CD4-positive, alpha-beta T cell treated with Interleukin-1 beta for 1 hour (primary cell): ENCODE results near the gene EPB41L2.

Experiments
- DNase-seq, 2 donors: peaks; one replicate each; pipeline ENCODE4 v3.0.0-alpha.2; 2020 to 2022

EPB41L2 gene

DNA sequence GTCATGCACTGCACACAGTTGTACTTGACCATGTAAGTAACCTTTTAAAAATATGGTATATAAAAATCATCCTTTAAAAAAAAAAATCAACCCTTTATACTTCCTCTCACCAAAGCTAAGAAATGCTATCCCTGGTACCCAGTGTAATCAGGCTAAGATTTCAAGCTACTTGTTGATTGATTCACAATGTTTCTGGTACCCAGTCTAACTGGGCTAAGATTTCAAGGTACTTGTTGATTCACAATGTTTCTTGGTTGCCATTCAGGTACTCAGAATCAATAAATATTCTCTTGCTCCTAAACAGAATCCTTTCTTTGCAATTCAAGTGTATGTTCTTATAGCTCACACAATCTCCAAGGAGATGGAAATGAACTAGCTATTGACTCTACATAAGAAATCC is 159.4 kb downstream of the EPB41L2 start:
- no peak for DNase-seq

DNA sequence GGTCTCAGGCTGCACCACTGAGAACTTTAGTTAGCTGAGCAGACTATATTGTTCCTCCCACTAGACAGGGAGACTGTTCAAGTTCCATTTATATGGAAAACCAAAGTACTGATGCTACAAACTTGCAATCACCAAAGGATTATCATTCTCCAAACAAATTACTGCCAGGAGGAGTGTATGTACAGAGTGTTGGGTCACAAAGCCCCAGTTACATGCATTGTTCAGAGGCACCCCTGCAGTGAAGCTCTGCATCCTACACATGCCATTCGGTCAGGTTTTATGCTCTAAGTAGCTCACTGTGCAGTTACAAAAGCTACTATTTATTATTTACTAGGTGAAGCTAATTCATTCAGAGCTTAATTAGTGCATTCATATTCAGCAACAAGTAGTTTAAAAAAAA is 160.0 kb downstream of the EPB41L2 start:
- no peak for DNase-seq

DNA sequence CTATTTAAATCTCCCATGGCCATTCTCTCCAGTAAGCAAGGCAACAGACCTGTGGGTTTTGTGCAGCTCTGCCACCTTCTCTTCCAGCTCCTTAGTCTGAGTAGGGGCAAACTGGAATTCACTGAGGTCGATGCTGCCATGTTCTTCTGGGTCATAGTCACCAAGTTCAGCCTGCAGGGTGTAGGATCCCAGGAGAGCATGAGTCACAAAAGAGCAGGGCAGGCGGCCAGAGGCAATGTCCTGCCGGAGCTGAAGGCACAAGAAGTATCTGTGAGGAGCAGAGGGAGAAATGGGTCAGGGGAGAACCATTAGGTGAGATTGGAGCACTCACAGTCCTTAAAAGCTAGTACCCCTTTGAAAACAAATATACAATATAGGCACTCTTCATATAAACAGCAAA is 162.1 kb downstream of the EPB41L2 start:
- no peak for DNase-seq

- no peak for DNase-seq
These were observed 166.8 kb downstream of the EPB41L2 start for GRCh38 chr6:130896249-130896648.

DNA sequence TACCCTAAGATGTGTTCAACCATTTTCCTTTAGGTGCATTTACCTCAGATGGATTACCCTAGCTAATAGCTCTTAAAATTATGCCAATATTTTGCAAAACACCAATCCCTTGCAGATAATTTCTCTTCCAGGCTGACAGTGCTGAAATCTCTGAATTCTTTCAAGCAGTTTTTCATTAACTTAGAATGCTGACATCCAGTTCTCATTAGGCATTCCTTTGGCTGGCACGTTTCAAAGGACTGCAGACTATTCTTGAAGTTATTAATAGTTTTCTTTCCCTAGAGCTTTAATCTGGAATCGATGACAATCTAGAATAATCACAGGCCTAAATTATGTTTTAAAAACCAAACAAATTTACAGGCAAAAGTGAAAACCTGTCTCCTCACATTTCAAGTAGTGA is 167.5 kb downstream of the EPB41L2 start:
- no peak for DNase-seq

DNA sequence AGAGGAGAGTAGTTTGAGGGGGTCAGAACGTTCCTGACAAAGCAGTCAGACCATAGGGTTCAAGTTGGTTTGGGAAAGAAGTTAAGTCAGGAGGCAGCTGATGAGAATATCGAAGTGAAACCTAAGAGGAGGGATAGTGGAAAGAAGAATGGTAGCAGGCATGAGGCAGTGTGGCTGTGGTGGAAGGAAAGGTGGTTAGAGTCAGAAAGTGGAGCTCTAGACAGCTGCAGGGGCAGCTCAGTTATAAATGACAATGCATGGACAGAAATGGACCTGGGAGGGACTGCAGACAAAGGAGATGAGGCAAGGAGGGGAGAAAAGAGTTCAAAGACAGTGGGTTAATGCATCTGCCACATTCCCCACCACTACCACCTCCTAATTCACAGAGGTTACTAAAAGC is 169.3 kb downstream of the EPB41L2 start:
- DNase-seq, result no peak

DNA sequence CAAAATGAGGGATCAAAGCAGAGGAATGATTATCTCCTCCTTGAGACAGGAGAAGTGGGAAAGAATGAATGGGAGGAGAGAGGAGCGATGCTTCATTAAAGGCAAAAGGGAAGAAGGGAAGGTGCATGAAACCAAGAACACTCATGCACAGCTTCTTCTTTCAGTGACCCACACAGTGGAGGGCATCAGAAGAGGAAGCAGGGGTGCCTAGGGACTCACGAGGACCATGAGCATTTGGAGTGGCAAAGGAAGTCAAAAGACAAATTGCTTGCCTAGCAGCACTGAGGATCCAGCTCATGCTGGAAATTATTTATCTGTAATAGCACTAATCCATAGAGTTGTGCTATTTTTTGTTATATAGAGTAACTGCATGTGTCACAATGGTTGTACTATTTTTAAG is 169.8 kb downstream of the EPB41L2 start:
- DNase-seq, result peak in 1 of 2 donors; percentile 10

GRCh38 chr6:130890521-130890971 is 172.5 kb downstream of the EPB41L2 start:
- no peak for DNase-seq

- no peak for DNase-seq
These were observed 173.6 kb downstream of the EPB41L2 start for GRCh38 chr6:130889423-130889822.

DNA sequence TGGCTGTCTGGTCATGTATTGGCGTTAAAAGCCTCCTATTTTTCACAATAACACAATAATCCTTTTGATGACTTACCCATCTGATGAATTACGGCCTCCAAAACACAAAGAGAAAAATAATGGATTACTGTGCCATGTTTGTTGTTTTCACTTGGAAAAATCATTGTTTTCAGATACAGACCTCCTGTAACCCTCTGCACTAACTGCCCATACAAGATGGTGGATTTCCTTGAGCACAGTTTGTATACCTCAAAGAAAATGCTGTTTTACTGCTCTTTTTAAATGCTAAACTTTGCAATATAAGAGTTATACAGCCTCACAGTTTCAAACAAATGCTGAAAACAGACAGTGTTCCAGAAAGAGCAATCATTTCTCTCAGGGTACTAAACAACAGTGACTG is 174.8 kb downstream of the EPB41L2 start:
- no peak for DNase-seq

- no peak for DNase-seq
These were observed 176.1 kb downstream of the EPB41L2 start for GRCh38 chr6:130886966-130887365.

DNA sequence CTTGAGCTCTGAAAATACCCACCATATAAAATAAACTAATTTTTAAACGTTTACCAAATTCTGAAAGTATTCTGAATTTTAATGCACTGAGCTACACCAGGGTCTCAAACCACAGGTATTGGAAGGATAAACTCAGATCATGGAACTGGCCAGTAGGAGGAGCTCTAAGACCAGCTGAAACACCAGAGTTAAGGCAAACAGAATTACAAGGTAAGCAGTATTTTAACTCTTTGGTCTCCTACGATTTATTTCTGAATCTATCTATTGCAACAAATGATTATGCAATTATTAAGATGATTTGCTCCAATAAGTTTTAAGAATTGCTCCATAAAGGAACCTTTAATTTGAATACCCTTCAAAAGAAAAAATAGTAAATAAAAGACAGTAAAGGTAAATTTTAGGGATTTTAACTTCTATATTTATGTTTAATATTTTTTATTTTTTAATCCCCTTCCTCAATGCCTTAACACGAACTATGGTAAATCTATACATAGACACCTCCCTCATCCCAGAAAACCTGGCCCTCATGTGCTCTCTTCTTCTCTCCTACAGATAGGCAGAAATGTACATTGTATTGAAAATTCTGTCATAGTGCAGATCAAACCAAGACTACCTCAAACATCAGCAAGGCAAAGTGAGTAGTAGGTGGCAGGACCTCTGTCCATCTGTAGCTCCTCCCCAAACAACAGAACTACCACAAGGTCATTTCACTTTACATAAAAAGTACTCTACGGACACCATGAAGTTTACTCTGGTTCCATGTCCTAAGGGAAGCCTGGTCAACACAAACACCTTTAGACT is 177.5 kb downstream of the EPB41L2 start:
- DNase-seq, result peak; percentile 67 to 82

- no peak for DNase-seq
These were observed 180.7 kb downstream of the EPB41L2 start for GRCh38 chr6:130882370-130882769.

GRCh38 chr6:130879826-130880225 is 183.2 kb downstream of the EPB41L2 start:
- no peak for DNase-seq

DNA sequence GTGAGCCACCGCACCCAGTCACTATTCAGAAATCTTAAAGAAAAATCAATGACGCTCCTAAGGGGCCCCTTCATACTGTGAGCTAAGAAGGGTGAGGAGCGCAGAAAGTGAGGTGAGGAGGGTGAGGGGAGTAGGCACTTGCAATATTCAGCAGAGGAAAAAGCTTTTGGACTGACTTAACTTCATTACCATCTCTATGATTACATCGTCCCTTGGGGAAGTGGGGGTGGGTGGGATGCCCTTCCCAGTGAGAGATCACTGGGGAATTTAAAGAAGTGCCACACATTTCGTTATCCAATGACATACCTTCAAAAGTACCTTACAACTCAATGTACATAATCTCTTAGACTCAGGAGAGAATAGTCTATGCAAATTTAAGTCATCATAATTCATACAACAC is 189.3 kb downstream of the EPB41L2 start:
- DNase-seq, result no peak

DNA sequence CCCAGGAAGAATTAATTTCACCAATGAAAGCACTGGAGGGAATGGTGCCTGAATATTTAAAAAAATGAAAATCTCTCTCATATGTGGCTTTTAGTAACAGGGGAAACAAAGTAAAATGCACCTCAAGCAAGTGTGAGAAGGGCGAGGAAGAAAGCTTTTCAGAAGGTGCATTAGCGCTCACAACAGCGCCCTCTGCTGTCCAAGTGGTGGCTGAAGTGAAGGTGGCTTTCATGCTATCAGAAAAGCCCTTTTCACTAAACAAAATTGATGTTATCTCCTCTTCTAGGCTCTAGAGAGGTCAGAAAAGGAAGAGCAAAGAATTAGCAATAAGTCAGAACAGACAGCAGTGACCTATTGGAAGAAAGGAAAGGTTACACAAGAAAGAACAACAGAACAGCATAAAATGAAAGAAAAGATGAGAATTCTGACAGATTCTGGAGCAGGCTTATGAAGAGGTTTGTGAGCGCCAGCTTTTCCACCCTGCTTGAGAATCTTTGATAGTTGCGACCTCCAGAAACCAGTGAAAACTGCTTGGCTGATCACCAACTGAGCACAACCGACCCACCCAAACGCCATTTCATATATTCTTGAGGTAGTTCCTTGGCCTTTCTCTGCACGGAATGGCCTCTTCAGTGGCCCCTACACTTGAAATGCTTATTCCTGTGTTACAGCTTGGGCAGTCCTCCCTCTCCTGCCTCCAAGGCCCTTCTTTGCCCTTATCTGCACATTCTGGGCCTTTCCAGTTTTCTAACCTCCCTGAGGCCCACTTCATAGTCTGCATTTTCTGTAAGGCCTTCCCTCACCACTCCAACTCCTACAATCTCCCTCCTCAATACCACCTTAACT is 190.6 kb downstream of the EPB41L2 start:
- DNase-seq, result peak; percentile 48 to 63

DNA sequence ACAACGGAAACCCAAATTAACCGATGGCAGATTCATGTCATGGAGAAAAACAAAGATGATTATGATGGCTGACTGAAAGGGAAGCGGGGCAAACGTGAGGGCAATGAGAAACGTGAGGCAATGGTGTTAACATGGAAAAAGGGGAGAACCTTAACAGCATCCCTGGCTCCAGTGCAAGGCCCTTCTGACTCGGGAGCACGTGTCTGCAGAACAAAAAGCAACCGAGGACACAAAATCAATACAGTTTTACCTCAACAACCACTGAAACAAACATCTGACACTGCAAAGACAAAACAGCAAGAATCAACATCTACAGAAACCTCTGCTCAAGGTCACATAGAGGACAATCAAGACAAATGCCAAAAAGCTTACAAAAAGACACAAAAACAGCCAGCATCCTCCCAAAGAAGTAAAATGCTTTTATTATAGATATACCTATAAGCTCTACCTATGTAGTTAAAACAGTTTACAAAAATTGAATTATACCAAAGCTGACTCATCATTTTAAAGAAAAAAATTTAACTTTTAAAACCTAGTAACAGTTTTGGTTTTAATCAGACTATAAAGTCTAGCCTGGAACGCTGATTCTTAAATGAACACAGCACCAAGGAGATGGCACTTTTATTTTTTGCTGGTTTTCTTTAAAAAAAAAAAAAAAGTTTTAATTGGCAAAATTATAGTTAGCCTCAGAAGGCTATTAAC is 192.7 kb downstream of the EPB41L2 start:
- no peak for DNase-seq

DNA sequence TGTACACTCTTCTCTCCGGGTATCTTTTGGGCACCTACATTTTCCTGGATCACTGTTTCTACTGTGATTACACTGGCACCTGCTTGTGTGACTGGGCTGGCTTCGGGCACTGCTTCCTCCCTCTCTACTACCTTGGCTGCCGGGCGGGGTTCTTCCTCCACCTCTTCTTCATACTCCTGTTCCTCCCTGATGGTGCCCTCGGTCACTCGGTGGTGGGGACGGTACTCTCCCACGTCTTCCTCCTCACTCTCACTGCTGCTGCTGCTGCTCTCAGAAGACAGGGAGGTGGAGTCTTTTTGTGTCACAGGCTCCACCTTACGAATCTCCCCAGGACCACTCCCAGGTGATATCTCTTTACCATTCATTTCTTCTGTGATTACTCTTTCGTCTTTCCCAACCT is 193.4 kb downstream of the EPB41L2 start:
- no peak for DNase-seq

- no peak for DNase-seq
These were observed 197.3 kb downstream of the EPB41L2 start for GRCh38 chr6:130865793-130866192.

DNA sequence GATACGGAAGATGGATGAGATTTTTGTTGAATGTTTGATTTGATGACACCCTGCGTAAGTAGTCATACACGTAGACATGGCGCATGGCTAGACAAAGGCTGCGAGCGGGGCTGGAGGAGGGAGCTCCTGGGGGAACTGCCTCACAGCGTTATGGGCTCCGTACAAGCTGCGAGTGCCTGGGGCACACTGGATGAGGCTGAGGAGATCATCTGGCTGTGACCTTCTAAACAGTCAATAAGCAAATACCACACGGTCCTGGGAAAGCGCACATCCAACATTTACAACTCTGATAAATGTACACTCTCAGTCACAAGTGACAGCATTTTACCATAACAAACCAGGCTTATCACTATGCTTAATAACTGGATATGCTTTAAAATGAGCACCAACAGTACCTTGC is 198.7 kb downstream of the EPB41L2 start:
- no peak for DNase-seq

DNA sequence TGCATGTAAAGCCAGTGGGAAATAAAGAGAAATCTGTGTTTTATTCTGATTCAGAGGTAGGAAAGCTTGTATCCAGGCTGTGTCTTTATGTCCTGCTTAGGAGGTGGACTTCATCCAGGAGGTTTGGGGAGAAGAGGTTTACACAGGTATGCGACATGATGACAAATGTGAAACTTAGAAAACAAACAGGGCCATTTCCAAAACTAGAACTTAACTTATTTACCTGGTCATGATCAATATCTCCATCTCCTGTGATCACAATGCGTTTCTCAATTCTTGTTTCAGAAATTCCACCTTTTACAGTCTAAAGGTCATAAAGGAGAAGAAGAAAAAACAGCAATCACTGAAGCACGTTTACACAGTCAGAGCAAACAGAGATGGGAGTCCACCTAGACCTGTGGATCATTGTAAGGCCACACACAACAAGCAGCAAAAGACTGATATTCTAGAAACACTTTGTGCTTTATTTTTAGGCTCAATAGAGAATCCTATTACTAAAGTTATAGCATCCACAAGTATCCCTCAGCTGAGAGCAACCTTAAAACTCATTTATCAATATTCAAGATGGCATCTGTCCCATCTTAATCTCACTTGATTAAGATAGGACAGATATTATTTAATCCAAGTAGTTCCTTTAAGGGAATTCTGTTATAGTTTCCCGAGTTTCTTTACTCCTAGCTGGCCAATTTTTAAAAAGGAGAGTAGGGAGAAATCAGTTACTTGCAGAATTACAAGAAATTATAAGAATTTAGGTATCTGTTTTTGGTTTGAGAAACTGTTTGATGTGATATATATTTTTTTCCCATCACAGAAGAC is 199.4 kb downstream of the EPB41L2 start:
- DNase-seq, result no peak

- DNase-seq, result no peak
These were observed 200.7 kb downstream of the EPB41L2 start for GRCh38 chr6:130862370-130862769.
